Esophagus mucosa (tissue), 1 donor: Measurements from ENCODE around the gene MRPS23. TPM values are rescaled to one million over a fixed set of nuclear protein-coding genes. Genes with fewer than 3 reads are reported as not detected.

Experiments
- total RNA-seq: library from RNA; stranded (reverse); gene quantifications from one replicate; pipeline ENCODE4 v1.2.4, GENCODE V29; 2023
- donor health status: DM: yes; HTN: yes; CAD: no.

Gene MRPS23
- total RNA-seq, 1 donor from 2014 or later: 29.4 TPM

Other genes starting within 250 kb of the MRPS23 start
- gene CCDC182, start 104.7 kb downstream of the MRPS23 start, total RNA-seq: not detected
- 23.8 TPM for gene CUEDC1, start 105.4 kb upstream of the MRPS23 start, total RNA-seq
- 22.2 TPM for gene VEZF1, start 138.2 kb upstream of the MRPS23 start, total RNA-seq
- 129 TPM for gene SRSF1, start 157.2 kb upstream of the MRPS23 start, total RNA-seq
- 18.6 TPM for gene DYNLL2, start 233.4 kb upstream of the MRPS23 start, total RNA-seq